UCSD-AML1 (cell line): ENCODE results near the gene CRABP2.

Source experiments
- DNase-seq: peaks from one replicate; lab custom pipeline; 2025; ENCODE audit not compliant: unreplicated experiment; lab: John Stamatoyannopoulos, UW

Gene CRABP2

GRCh38 chr1:156742017-156742416, 36.6 kb upstream of the CRABP2 start:
- DNase-seq, result no peak

- no peak for DNase-seq
Observed at GRCh38 chr1:156741481-156741983, 36.1 kb upstream of the CRABP2 start.

GRCh38 chr1:156740741-156741480, 35.5 kb upstream of the CRABP2 start, which contains the start of gene MRPL24:
Gene MRPL24, minus strand, starts transcription at chr1:156741088. Its CDS starts 2,384 bp downstream, at chr1:156738704.
- DNase-seq, result peak; percentile 97

- no peak for DNase-seq
Observed at GRCh38 chr1:156740237-156740740, 34.9 kb upstream of the CRABP2 start.

GRCh38 chr1:156738916-156739315, 33.5 kb upstream of the CRABP2 start:
- no peak for DNase-seq

- no peak for DNase-seq
Observed at GRCh38 chr1:156738407-156738806, 33.0 kb upstream of the CRABP2 start.

- no peak for DNase-seq
Observed at GRCh38 chr1:156733989-156734584, 28.7 kb upstream of the CRABP2 start.

GRCh38 chr1:156728599-156729462, 23.4 kb upstream of the CRABP2 start, which contains the start of gene ISG20L2:
Gene ISG20L2, minus strand, starts transcription at chr1:156728766. Its CDS starts 1,114 bp downstream, at chr1:156727652.
- DNase-seq, result peak; percentile 98

GRCh38 chr1:156727926-156728598, 22.7 kb upstream of the CRABP2 start, which contains the start of gene METTL25B:
Gene METTL25B, plus strand, starts transcription at chr1:156728469. Its CDS starts 636 bp downstream, at chr1:156729105.
- peak; percentile 88 for DNase-seq

- no peak for DNase-seq
Observed at GRCh38 chr1:156727492-156727891, 22.1 kb upstream of the CRABP2 start.

- DNase-seq, result peak; percentile 33
Observed at GRCh38 chr1:156726549-156727226, 21.3 kb upstream of the CRABP2 start.

- peak; percentile 88 for DNase-seq
Observed at GRCh38 chr1:156725683-156726280, 20.4 kb upstream of the CRABP2 start.

GRCh38 chr1:156721535-156721934, 16.2 kb upstream of the CRABP2 start:
- no peak for DNase-seq

GRCh38 chr1:156721131-156721530, 15.7 kb upstream of the CRABP2 start:
- no peak for DNase-seq

- DNase-seq, result no peak
Observed at GRCh38 chr1:156717351-156717750, 12.0 kb upstream of the CRABP2 start.

- no peak for DNase-seq
Observed at GRCh38 chr1:156714830-156715229, 9.4 kb upstream of the CRABP2 start.

GRCh38 chr1:156712626-156713025, 7.2 kb upstream of the CRABP2 start:
- DNase-seq, result no peak

- DNase-seq, result no peak
Observed at GRCh38 chr1:156711011-156711817, 5.8 kb upstream of the CRABP2 start.
